ENCODE data around the gene GLT8D1.

DNA sequence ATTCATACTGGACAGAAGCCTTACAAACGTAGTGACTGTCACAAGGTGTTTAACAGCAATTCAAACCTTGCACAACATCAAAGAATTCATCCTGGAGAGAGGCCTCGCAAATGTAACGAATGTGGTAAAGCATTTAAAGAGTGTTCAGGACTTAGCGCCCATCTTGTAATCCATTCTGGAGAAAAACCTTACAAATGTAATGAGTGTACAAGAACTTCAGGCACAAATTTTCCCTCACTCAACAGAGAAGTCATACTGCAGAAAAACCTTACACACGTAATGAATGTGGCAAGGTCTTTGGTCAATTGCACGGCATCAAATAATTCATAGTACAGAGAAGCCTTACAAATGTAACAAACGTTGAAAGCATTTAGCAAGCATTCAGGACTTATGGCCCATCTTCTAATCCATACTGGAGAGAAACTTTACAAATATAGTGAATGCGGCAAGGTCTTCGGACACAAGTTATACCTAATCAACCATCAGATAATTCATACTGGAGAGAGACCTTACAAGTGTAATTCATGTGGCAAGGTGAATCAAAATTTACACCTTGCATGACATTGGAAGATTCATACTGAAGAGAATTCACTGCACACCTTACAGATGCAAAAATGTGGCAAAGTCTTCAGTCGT, 27.8 kb upstream of the GLT8D1 start:
- TF ChIP-seq, protein P1, sequence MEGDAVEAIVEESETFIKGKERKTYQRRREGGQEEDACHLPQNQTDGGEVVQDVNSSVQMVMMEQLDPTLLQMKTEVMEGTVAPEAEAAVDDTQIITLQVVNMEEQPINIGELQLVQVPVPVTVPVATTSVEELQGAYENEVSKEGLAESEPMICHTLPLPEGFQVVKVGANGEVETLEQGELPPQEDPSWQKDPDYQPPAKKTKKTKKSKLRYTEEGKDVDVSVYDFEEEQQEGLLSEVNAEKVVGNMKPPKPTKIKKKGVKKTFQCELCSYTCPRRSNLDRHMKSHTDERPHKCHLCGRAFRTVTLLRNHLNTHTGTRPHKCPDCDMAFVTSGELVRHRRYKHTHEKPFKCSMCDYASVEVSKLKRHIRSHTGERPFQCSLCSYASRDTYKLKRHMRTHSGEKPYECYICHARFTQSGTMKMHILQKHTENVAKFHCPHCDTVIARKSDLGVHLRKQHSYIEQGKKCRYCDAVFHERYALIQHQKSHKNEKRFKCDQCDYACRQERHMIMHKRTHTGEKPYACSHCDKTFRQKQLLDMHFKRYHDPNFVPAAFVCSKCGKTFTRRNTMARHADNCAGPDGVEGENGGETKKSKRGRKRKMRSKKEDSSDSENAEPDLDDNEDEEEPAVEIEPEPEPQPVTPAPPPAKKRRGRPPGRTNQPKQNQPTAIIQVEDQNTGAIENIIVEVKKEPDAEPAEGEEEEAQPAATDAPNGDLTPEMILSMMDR (IDR thresholded peaks at IDR 0.05): no peak
- no peak for TF ChIP-seq POLR2A (IDR thresholded peaks at IDR 0.05)

Data from testis (tissue), 2 donors.